Heart left ventricle (tissue), 13 donors: ENCODE measurements around the gene CACNA1C.

Experiments
- CTCF ChIP-seq, 12 donors: fragments of 200-600 bp; sonication (generic) in 4 of 12; IDR thresholded peaks; one replicate each; pipeline versions ENCODE4 v1.5.0 to v1.8.0; 2018 to 2022; ENCODE audit warnings: antibody characterized with exemption in 12 of 12, mild to moderate bottlenecking in 5 of 12
- POLR2A ChIP-seq, 2 donors: fragments of 450-650 bp; IDR thresholded peaks; one replicate each; pipeline ENCODE4 v1.6.1; 2017; ENCODE audit warnings: antibody characterized with exemption in 2 of 2, mild to moderate bottlenecking in 2 of 2, moderate library complexity in 2 of 2
- donor health status: ischemic (EF 13 %, LVEDD 7.1; RV severe dilation, severe dysfunction).
- donor health status: DM: no; HTN: yes; CAD: no.
- donor health status: DM: no; HTN: no; CAD: no.
- donor health status: ischemic (EF 25% LVEDD 6.9; RV normal size, moderate dysfunction).
- donor health status: ischemic (EF 25% LVEDD 5.7; RV mildly dilated, moderate dysfunction).
- donor health status: ischemic (EF 35%, LVEDD 5.7; RV mildly dilated, moderate dysfunction).
- donor health status: nonischemic (EF 11% LVEDD 7.7; RV severe dilation, severe dysfunction).
- donor health status: DM: yes; HTN: yes; CAD: no.
- donor health status: PGD.
- donor health status: ischemic (EF 29% LVEDD 5.4; RV normal size, mild dysfunction).
- donor health status: nonischemic (EF 23%, LVEDD 6.1; RV moderate dilation, normal function).

DNA sequence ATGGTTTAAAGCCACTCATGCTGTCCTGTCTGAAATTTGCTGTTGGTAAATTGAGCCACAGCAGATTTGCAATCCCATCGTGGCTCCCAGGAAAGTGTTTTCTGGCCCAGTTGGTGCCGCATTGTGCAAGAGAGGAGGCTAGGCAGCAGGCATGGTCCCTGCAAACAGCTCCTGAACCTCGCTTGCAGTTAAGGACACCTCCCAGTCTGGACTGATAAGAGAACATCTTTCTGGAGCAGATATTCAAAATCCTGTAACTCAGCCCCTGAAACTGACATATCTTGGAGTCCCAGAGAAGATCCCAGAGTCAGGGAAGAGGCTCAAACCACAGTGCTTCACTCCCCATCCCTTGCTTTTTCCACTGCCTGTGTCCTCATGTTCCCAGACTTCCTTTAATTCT is 413.4 kb downstream of the CACNA1C start:
- TF ChIP-seq POLR2A (IDR thresholded peaks at IDR 0.05) (no peak), CTCF (IDR thresholded peaks at IDR 0.05) (no peak)
